ENCODE results near the gene RABGAP1L.

GRCh38 chr1:174165471-174166137, 6.3 kb downstream of the RABGAP1L start:
- TF ChIP-seq CTCF (conservative IDR thresholded peaks at IDR 0.05; ENCODE audit: low read length) (peak; percentile 47), EZH2phosphoT487 (IDR thresholded peaks at IDR 0.05; ENCODE audit: borderline replicate concordance) (no peak)
